CD4-positive, alpha-beta T cell treated with Interleukin-6 for 4 hours (primary cell): ENCODE data around the gene OR13J1.
"Not testable (repeated sequence)": the region's sequence is repeated elsewhere in the genome, so short reads cannot be mapped to it uniquely, and the experiment has no call there.

Source experiments
- DNase-seq: peaks from one replicate; pipeline ENCODE4 v3.0.0-alpha.2; 2020; ENCODE audit warnings: mixed read lengths

OR13J1 gene

GRCh38 chr9:35870351-35870923 is at the start of gene OR13J1:
TSS of gene OR13J1 (minus strand) at chr9:35870401. CDS start at chr9:35870401, 0 bp downstream.
- DNase-seq, result no peak

- no peak for DNase-seq
Observed at GRCh38 chr9:35919212-35920008, 49.2 kb upstream of the OR13J1 start.

DNA sequence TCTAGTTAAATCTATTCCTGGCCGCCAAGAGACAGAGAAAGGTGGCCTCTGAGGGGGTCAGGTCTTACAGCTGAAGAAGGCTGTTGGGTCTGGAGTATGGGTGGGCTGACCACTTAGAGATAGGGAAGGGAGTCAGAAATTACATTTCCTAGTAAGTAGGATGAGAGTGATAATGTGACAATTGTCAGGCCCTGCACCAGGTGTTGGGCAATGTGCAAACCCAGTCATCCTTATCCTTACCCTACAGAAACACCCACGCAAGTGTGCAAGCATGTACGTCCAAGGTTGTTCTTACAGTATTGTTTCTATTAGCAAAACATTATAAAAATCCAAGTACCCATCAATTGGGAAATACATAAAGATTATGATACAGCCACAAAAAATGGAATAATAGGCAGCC is 48.6 kb upstream of the OR13J1 start:
- DNase-seq, result no peak

GRCh38 chr9:35917261-35917660 is 47.1 kb upstream of the OR13J1 start:
- DNase-seq, result no peak

DNA sequence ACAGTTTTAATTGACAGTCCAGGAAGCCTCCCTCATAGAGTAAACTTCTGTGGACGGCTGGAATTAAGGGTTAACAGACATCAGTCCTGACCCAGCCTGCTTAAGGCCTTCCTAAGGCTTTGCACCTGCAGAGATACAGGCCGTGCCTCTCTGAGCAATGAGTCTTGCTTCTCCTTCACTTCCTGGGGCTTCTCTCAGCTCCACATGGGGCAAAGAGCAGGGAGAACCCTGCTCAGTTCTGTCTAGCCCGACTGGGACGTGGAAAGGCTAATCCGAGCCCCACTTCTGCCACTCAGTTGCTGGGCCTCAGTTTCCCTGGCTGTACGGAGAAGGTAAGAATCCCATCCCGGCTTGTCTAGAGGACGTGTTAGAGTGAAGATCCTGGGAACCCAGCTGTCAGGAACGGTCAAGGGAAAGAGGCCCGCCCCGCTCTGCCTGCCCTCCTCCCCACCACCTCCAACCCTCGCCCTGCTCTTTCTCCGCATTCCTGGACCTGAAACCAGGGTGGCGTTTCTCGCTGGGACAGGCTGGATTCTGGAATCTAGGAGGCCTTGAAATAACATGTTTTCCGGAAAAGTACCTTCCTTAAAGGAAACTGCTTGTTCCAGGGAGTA is 45.6 kb upstream of the OR13J1 start:
- no peak for DNase-seq

DNA sequence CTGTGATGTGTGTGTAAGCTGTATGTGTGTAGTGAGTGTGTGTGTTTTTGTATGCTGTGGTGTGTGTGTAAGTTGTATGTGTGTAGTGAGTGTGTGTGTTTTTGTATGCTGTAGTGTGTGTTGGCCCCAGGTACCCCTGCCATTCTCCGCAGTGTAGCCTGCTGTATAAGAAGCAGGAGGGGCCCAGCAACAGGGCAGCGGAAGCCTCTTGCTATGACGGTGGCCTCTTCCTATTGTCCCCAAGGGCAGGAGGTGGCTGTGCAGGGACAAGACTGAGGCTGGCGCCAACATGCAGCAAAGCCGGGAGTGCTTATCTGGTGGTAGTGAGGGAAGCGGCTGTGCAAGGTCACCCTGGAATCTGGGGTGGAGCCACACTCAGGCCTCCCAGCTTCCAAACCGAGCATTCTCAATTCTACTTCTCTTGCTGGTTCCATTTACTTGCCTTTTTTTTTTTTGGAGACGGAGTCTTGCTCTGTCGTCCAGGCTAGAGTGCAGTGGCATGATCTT is 44.2 kb upstream of the OR13J1 start:
- no peak for DNase-seq

- not testable (repeated sequence) for DNase-seq
Observed at GRCh38 chr9:35913429-35913828, 43.2 kb upstream of the OR13J1 start.

DNA sequence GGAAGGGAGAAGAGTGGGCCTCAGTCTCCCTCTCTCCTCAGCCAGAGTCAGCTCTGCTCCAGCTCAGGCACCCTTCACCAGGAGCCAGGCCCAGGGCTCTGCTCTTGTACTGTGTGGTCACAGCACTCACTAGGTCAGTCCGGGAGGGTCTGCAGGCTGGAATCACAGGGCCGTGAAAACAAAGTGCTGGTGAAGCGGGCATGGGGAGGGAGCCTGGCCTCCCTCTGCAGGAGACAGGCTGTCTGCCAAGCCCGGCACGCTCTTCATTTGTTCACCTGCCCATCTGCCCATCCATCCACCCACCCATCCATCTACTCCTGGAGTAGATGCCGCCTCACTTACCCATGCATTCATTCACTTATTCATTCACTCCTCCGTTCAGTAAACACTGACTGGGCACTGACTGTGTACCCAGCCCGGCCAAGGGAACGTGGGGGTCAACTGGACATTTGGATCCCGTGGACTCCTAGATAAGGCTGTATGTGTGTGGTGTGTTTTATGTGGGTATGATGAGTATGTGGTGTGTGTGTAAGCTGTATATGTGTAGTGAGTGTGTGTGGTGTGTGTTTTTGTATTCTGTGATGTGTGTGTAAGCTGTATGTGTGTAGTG is 42.7 kb upstream of the OR13J1 start:
- DNase-seq, result no peak

- no peak for DNase-seq
Observed at GRCh38 chr9:35911690-35912089, 41.5 kb upstream of the OR13J1 start.

DNA sequence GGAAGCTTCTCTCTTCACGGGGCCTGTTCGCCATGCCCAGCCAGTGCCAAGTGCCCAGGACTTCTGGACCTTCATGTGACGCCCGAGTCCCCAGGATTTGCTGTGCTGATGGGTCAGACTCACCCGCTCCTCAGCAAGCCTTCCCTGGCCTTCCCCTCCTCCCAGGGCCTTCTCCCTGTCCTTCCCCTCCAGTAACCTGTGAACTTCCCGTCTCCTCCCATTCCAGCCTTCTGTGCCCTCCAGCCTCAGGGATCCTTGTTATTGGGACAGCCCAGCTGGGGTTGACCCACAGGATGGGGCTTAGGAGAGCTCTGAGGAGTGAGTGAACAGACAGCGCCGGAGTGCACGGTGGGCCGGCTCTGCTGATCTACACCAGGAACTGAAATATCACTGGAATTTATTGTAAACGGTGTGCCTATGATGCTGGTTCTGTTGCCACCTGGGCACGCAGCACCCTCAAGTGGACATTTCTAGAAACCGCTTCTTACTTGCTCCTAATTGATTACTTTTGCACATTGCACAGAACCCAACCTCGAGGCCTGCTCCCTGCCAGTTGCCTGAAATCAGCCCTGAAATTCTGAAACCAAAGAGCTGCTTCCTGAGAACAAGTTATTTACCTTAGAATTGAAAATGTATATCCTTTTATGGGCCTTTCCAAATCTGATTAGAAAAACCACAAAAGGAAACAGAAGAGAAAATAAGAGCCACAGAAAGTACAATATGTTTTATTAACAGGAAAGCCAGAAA is 40.6 kb upstream of the OR13J1 start:
- DNase-seq, result peak; percentile 58

GRCh38 chr9:35909687-35910612 is 39.7 kb upstream of the OR13J1 start:
- DNase-seq, result no peak

- DNase-seq, result no peak
Observed at GRCh38 chr9:35909274-35909673, 39.1 kb upstream of the OR13J1 start, which contains the start of gene SPAAR. TSS of gene SPAAR (plus strand) at chr9:35909490. CDS start at chr9:35910464, 974 bp downstream.

DNA sequence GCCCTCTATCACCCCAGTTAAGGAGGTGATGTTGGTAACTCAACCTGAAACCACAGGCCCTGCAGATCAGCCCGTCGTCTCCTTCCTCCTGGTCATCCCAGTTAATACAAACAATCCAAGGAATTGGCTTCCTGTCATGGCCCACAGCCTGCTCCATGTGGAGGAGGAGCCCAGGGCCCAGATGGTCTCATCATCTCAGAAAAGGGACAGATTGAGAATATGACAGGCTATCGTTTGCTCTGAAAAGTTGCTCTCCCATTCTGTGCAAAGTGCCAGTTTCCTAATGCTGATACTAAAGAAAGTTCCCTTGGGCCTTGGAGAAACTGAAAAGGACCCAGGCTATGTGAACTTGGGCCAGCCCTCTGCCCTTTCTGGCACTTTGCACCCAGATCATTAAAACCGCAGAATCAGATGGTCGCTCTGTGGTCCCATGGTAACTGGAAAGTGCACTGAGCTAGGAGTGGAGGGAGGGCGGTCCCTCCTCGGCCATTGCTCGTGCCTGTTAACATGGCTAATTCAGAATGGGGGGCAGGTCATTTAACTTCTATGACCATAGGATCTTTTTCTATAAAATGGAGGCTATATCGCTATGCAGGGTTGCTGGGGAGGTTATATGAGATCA is 38.4 kb upstream of the OR13J1 start:
- no peak for DNase-seq

DNA sequence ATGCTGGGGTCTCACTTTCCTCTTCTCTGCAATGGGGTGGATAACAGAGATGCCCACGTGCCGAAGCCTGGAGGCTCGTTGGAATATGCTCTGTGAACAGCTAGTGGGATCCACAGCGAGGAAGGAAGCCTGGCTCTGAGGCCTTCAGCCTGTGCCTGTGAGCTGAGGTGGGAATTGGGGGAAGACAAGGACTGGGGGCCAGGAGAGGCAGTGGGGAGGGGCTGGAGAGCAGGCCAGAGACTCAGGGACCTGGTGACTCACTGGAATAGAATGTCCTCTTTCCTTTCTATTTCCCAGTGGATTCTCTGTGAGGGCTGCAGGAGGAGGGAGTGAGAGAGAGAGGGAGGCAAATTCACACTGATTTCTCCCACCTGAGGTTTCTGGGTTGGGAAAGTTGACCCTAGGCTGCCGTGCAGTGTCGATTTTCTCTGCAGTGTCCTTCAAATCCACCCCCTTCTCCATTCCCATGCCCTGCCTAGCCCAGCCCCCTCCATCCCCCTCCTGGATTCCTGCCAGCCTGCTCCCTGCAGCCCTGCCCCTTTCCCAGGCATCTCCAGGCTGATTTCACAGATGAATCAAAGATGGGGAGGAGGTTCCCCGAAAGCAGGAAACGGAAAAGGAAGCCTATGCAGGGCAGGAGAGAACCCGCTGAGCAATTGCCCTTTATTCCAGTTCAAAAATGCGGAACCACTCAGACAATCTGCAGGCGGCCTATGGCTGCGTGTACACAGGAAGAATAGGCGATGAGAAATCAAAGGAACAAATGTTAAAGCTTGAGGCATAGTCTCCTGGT is 37.7 kb upstream of the OR13J1 start:
- peak; percentile 43 for DNase-seq

- DNase-seq, result no peak
Observed at GRCh38 chr9:35906923-35907699, 36.9 kb upstream of the OR13J1 start.

DNA sequence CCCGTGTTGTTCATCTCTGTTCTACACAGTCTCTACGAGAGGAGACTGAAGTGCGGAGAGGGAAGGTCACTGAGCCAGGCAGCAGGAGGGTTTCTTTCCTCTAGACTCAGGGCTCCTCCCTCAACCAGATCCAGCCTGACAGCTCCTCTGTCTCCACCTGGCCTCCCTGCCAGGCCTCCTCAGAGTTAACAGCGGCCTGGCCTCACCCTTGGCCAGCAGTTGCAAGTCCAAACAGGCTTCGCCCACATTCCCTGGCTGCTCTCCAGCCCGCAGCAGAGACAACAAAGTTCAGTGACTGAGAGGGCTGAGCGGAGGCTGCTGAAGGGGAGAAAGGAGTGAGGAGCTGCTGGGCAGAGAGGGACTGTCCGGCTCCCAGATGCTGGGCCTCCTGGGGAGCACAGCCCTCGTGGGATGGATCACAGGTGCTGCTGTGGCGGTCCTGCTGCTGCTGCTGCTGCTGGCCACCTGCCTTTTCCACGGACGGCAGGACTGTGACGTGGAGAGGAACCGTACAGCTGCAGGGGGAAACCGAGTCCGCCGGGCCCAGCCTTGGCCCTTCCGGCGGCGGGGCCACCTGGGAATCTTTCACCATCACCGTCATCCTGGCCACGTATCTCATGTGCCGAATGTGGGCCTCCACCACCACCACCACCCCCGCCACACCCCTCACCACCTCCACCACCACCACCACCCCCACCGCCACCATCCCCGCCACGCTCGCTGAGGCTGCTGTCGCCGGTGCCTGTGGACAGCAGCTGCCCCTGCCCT is 35.9 kb upstream of the OR13J1 start, which contains the start of gene HRCT1:
Gene HRCT1, plus strand, starts transcription at position 291 of the 768 bp plus-strand sequence. Its CDS starts 86 bp downstream, at position 377.
- DNase-seq, result no peak

GRCh38 chr9:35905051-35905781 is 35.0 kb upstream of the OR13J1 start:
- DNase-seq, result no peak

DNA sequence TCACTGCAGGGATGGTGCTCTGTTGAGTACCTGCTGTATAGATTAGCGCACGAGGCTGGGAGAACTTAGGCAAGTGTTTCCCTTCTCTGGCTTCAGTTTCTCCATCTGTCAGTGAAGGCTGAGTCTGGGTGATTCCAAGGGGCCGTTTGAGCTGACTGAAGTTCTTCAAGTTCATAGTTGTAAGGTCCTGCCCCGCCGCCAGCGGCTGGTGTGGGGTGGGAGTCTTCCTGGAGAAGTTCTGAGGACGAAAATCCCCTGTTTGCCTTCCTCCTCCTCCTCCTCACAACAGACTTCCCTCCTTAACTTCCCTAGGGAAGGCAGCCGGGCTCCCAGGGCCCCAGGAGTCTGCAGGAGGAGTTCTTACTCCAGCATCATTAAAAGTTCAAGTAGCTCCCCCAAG is 34.1 kb upstream of the OR13J1 start:
- no peak for DNase-seq
